GM18907 (cell line): Measurements from ENCODE around the gene HIP1.
"Not testable (repeated sequence)": the region's sequence is repeated elsewhere in the genome, so short reads cannot be mapped to it uniquely, and the experiment has no call there.

Experiments
- ATAC-seq: cut with Tn5 transposase; IDR thresholded peaks from one replicate; pipeline ENCODE4 v1.9.1; 2021; ENCODE audit warnings: mild to moderate bottlenecking, moderate library complexity; ENCODE audit not compliant: unreplicated experiment

Gene HIP1

GRCh38 chr7:75534727-75535307 lies 203.9 kb downstream of the HIP1 start:
- no peak for ATAC-seq

DNA sequence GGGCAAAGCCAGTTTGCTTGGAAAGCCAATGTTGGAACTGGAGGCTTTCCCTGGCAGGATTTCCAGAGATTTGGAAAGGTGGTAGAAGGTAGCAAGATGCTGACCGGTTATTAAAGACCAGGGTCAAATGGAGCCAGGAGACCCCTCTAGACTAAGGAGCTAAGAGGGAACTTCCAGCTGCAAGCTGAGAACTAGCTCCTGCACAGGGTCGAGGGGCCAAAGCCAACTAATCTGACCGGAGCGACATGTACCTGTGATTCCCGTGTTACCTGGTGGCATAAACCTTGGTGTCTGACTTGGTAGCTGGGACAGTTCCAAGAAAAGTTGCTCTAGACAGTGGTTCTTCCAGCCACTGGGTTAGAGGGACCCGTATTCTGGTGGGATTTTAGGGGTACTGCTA lies 204.8 kb downstream of the HIP1 start:
- no peak for ATAC-seq

DNA sequence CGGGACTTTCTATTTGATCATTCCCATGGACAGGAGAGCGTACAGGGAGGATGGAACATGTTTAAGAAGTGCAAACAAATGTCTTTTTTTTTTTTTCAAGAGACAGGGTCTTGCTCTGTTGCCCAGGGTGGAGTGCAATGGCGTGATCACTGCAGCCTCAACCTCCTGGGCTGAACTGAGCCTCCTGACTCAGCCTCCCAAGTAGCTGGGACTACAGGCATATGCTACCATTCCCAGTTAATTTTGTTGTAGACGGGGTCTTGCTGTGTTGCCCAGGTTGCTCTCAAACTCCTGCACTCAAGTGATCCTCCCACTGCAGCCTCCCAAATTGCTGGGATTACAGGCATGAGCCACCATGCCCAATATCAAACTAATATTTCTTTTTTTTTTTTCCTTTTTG lies 206.1 kb downstream of the HIP1 start:
- no peak for ATAC-seq

GRCh38 chr7:75531359-75531821 lies 207.4 kb downstream of the HIP1 start:
- no peak for ATAC-seq

GRCh38 chr7:75527224-75527722 lies 211.5 kb downstream of the HIP1 start:
- ATAC-seq: peak; percentile 1

- ATAC-seq: not testable (repeated sequence)
Measured at GRCh38 chr7:75521727-75522126, 217.0 kb downstream of the HIP1 start.

DNA sequence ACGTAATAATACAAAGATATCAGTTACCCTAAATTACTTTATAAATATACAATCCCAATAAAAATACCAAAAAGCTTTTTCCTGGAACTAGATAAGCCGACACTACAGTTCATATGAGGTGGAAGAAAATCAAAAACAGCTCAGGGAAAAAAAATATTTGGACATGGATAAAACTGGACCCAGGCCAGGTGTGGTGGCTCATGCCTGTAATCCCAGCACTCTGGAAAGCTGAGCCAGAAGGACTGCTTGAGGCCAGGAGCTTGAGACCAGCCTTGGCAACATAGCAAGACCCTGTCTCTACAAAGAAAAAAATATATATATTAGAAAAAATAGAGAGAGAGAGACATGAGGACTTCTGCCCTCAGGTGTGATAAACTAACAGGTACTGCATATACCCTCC lies 219.9 kb downstream of the HIP1 start:
- ATAC-seq: not testable (repeated sequence)

- ATAC-seq: not testable (repeated sequence)
Measured at GRCh38 chr7:75509033-75509432, 229.7 kb downstream of the HIP1 start.

- ATAC-seq: not testable (repeated sequence)
Measured at GRCh38 chr7:75492020-75492419, 246.7 kb downstream of the HIP1 start, which contains the start of gene SPDYE5. Gene SPDYE5, plus strand, starts transcription at chr7:75492320. Its CDS starts 1,728 bp downstream, at chr7:75494048.

DNA sequence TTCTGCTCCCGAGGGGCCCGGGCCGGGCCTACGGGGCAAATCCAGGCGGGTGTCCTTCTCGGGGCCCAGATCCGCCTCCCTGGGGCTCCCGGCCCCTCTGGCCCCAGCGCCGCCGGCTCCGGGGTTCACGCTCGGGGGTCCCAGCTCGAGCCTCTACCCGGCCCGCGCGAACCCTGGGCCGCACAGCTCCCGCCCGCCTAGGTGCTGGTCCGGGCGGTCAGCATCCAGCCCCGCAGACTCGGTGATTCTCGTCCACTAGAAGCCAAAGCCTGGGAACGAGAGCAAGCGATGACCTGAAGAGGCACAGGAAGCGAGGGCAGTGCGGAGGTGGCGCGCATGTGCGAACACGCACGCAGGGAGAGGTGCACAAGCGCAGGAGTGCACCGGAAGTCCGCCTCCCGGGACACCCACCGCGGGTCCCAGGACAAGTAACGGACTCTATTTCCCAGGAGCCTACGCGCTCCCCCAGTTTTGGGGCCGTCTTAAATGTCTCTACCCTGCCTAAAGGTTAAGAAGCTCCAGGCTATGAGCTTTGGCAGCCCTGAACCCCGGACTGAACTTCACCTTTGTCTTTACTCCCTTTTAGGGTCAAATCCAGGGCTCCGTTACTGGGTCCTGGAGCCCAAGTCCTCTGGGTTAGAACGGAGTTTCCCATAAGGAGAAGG lies 252.6 kb downstream of the HIP1 start, which contains the start of gene POM121C:
Gene POM121C (minus strand): TSS at position 321 of the 665 bp plus-strand sequence. CDS start 44,803 bp downstream, outside the sequence.
- ATAC-seq: peak; percentile 99

DNA sequence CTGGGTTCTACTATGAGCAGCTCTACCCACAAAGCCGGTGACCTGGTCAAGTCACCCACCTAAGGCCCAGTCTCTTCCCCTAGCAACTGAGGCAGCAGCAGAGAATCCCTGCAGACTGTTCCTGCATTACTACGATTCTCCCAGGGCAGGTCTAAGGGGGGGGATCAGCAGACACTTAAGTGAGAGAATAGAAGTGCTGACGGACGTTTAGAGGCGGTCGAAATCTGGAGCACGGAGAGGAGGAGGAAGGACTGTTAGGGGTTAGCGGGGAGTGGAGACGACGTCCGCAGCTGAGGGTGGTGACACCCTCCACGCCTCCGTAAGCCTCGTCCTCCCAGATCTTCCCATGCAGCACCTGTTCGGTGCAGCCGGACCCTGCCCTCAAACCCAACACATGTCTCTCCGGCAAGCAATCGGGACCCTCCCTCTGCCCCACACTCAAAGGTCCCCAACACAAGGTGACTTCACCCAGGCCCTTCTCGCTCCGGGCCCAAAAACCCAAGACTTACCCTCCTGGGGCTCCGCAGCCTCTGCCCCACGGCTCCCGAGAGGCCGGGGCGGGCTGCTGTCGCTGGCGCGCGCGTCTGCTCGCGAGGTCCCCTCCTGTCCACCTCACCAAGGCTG lies 253.3 kb downstream of the HIP1 start:
- not testable (repeated sequence) for ATAC-seq
